Astrocyte of the cerebellum (primary cell): ENCODE data around the gene SHMT2.

Experiments used
- DNase-seq: peaks from one replicate; pipeline ENCODE4 v3.0.0-alpha.2; 2011; ENCODE audit warnings: low read depth
- H3K4me3 ChIP-seq: 2 replicates; pipeline ENCODE4 v1.5.1; 2011; ENCODE audit warnings: mild to moderate bottlenecking, low read depth, low read length, moderate library complexity
- in situ Hi-C: cut with HindIII; loops from 2 replicates; pipeline ENCODE4 v1.10.0; 2017; ENCODE audit warnings: low sequenced_read_pairs
- TF ChIP-seq, protein P1 (sequence below): IDR thresholded peaks from 2 replicates; pipeline ENCODE4 v1.5.1; 2012; ENCODE audit warnings: low read length, low read depth, moderate library complexity, mild to moderate bottlenecking; ENCODE audit errors: missing control alignments

SHMT2 gene

GRCh38 chr12:57229046-57229633 is 371 bp upstream of the SHMT2 start:
- peak overlapping the region; percentile 57 for H3K4me3 ChIP-seq
- DNase-seq = no peak
- TF ChIP-seq, protein P1, sequence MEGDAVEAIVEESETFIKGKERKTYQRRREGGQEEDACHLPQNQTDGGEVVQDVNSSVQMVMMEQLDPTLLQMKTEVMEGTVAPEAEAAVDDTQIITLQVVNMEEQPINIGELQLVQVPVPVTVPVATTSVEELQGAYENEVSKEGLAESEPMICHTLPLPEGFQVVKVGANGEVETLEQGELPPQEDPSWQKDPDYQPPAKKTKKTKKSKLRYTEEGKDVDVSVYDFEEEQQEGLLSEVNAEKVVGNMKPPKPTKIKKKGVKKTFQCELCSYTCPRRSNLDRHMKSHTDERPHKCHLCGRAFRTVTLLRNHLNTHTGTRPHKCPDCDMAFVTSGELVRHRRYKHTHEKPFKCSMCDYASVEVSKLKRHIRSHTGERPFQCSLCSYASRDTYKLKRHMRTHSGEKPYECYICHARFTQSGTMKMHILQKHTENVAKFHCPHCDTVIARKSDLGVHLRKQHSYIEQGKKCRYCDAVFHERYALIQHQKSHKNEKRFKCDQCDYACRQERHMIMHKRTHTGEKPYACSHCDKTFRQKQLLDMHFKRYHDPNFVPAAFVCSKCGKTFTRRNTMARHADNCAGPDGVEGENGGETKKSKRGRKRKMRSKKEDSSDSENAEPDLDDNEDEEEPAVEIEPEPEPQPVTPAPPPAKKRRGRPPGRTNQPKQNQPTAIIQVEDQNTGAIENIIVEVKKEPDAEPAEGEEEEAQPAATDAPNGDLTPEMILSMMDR = peak; percentile 9
- in situ Hi-C loops = no loop called here

DNA sequence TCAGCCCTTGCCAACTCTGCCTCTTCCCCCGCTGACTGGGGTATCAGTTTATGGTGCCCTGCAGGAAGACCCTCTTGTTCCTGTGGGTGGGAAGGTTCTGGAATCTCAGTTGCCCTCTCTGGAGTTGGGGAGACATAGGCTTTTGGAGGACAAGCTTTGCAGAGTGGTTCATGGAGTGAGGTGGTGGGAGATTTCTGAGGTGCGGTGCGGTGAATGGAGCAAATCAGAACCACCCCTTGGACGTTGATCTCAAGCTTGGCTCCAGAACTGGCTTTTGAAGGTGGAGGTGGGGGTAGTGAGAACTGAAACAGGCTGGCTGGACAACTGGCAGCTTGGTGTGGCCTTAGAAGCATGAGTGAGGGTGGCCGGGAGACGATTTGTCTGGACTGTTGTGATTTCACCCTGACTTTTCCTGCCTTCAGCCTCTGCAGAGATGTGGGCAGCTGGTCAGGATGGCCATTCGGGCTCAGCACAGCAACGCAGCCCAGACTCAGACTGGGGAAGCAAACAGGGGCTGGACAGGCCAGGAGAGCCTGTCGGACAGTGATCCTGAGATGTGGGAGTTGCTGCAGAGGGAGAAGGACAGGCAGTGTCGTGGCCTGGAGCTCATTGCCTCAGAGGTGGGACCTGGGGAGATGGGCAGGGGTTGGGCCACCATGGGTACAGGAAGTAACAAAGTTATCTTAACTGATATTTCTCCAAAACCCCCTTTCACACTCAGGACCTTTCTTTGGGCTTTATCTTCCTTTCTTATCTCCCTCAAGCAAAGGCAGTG is 1.1 kb downstream of the SHMT2 start:
- peak overlapping the region; percentile 57 for H3K4me3 ChIP-seq
- TF ChIP-seq, protein P1 = no peak
- in situ Hi-C loops = loop anchor here (10.0 kb wide), 1 partner anchor 46 kb away; no protein-coding TSS in a partner anchor
- no peak for DNase-seq

GRCh38 chr12:57231276-57232021 is 1.9 kb downstream of the SHMT2 start:
- peak overlapping the region; percentile 57 for H3K4me3 ChIP-seq
- TF ChIP-seq, protein P1 = no peak
- no peak for DNase-seq
- in situ Hi-C loops = loop anchor here (10.0 kb wide), 1 partner anchor 47 kb away; no protein-coding TSS in a partner anchor

DNA sequence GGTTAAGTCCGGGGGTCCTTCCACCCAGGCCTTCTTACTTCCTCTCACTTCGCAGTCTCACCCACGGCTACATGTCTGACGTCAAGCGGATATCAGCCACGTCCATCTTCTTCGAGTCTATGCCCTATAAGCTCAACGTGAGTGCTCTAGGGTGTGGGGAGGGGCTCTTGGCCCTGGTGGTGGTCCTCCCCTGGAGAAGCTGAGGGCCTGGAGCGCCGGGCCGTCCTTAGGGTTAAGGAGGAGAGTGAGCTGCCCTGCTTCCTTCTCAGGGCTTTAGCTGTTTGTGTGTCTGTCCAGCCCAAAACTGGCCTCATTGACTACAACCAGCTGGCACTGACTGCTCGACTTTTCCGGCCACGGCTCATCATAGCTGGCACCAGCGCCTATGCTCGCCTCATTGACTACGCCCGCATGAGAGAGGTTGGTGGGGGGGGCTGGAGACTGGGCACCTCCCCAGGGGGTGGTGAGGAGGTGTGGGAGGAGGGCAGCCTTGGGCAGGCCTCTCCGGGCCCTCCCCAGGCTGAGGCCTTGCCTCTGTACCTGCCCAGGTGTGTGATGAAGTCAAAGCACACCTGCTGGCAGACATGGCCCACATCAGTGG is 2.7 kb downstream of the SHMT2 start:
- TF ChIP-seq, protein P1 = no peak
- in situ Hi-C loops = loop anchor here (10.0 kb wide), 1 partner anchor 47 kb away; no protein-coding TSS in a partner anchor
- no peak overlapping the region for H3K4me3 ChIP-seq
- DNase-seq = no peak

DNA sequence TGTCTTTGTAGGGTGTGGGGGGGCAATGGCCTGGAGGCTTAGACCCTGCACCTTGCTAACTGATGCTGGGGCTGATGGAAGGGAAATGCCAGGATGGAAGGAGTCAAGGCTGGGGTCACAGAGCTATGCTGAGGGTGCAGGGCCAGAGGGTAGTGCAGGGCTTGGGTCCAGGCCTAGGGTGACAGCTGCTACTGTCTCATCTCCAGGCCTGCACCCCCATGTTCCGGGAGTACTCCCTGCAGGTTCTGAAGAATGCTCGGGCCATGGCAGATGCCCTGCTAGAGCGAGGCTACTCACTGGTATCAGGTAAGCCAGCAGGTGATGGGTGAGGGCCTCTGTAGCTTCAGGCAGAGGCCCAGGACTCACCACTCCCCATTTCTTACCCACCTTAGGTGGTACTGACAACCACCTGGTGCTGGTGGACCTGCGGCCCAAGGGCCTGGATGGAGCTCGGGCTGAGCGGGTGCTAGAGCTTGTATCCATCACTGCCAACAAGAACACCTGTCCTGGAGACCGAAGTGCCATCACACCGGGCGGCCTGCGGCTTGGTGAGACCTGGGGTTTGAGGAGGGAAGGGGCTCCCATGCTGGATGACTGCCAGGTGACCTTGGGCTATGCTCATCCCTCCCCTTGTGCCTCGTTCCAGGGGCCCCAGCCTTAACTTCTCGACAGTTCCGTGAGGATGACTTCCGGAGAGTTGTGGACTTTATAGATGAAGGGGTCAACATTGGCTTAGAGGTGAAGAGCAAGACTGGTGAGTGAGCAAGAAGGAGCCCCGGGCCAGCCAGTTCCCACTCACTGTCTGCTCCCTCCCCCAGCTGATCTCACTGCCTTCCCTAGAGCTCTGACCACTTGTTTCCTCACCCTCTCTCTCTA is 4.1 kb downstream of the SHMT2 start:
- TF ChIP-seq, protein P1 = no peak
- no peak overlapping the region for H3K4me3 ChIP-seq
- no peak for DNase-seq
- in situ Hi-C loops = loop anchor here (10.0 kb wide), 1 partner anchor 49 kb away; no protein-coding TSS in a partner anchor
